ENCODE data around the gene TMEM63B.
"Not testable (repeated sequence)": the region's sequence is repeated elsewhere in the genome, so short reads cannot be mapped to it uniquely, and the experiment has no call there.

TMEM63B gene

GRCh38 chr6:44090465-44090864, 36.9 kb upstream of the TMEM63B start:
- TF ChIP-seq CTCF (IDR thresholded peaks at IDR 0.05; ENCODE audit: insufficient read depth, low read depth, low read length, missing control alignments), result no peak
- no peak for DNase-seq (ENCODE audit: low read depth)

GRCh38 chr6:44091356-44091755, 36.0 kb upstream of the TMEM63B start:
- not testable (repeated sequence) for H3K4me3 ChIP-seq (ENCODE audit: low read length); DNase-seq (ENCODE audit: low read depth)

More at GRCh38 chr6:44090465-44090864, 36.9 kb upstream of the TMEM63B start:
- no peak overlapping the region for H3K4me3 ChIP-seq (ENCODE audit: low read length)

- TF ChIP-seq CTCF (IDR thresholded peaks at IDR 0.05; ENCODE audit: insufficient read depth, low read depth, low read length, missing control alignments), result no peak
- no peak overlapping the region for H3K4me3 ChIP-seq (ENCODE audit: low read length)
- no peak for DNase-seq (ENCODE audit: low read depth)
Observed at GRCh38 chr6:44091981-44092884, 35.1 kb upstream of the TMEM63B start.

GRCh38 chr6:44093066-44093465, 34.3 kb upstream of the TMEM63B start:
- DNase-seq (ENCODE audit: low read depth), result no peak
- no peak for TF ChIP-seq CTCF (IDR thresholded peaks at IDR 0.05; ENCODE audit: insufficient read depth, low read depth, low read length, missing control alignments)
- H3K4me3 ChIP-seq (ENCODE audit: low read length), result no peak overlapping the region

- no peak for TF ChIP-seq CTCF (IDR thresholded peaks at IDR 0.05; ENCODE audit: insufficient read depth, low read depth, low read length, missing control alignments)
- H3K4me3 ChIP-seq (ENCODE audit: low read length), result no peak overlapping the region
- no peak for DNase-seq (ENCODE audit: low read depth)
Observed at GRCh38 chr6:44093750-44094402, 33.5 kb upstream of the TMEM63B start.

- no peak overlapping the region for H3K4me3 ChIP-seq (ENCODE audit: low read length)
- TF ChIP-seq CTCF (IDR thresholded peaks at IDR 0.05; ENCODE audit: insufficient read depth, low read depth, low read length, missing control alignments), result no peak
- no peak for DNase-seq (ENCODE audit: low read depth)
Observed at GRCh38 chr6:44094403-44095242, 32.7 kb upstream of the TMEM63B start.

- not testable (repeated sequence) for H3K4me3 ChIP-seq (ENCODE audit: low read length); DNase-seq (ENCODE audit: low read depth)
Observed at GRCh38 chr6:44095243-44095623, 32.1 kb upstream of the TMEM63B start.

All from epithelial cell of esophagus (primary cell).